ENCODE results near the gene ZNRF3.
"Not testable (repeated sequence)": the region's sequence is repeated elsewhere in the genome, so short reads cannot be mapped to it uniquely, and the experiment has no call there.

The ZNRF3 gene

GRCh38 chr22:29073618-29074275 lies 190.4 kb downstream of the ZNRF3 start:
- peak; percentile 45 for DNase-seq

GRCh38 chr22:29074276-29074772 lies 191.0 kb downstream of the ZNRF3 start:
- no peak for DNase-seq

- no peak for DNase-seq
These were observed 194.9 kb downstream of the ZNRF3 start for GRCh38 chr22:29078036-29078868.

DNA sequence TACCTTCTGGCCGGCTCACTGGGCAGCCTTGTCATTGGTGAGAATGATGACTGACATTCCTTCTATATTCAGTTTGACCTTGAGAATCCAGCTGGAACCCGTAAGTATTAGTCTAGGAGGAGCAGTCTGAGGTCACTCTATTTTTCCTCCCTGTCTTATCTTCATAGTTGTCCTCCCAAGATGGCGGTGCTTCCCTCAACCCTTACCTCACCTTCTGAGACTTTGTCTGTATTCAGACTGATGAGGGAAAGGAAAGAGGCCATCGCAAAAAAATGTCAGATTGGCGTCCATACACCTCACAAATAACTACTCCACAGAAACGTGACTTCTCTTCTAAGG lies 195.5 kb downstream of the ZNRF3 start:
- DNase-seq, result no peak

- no peak for DNase-seq
These were observed 196.0 kb downstream of the ZNRF3 start for GRCh38 chr22:29079218-29079901.

- no peak for DNase-seq
These were observed 197.0 kb downstream of the ZNRF3 start for GRCh38 chr22:29080106-29080975.

DNA sequence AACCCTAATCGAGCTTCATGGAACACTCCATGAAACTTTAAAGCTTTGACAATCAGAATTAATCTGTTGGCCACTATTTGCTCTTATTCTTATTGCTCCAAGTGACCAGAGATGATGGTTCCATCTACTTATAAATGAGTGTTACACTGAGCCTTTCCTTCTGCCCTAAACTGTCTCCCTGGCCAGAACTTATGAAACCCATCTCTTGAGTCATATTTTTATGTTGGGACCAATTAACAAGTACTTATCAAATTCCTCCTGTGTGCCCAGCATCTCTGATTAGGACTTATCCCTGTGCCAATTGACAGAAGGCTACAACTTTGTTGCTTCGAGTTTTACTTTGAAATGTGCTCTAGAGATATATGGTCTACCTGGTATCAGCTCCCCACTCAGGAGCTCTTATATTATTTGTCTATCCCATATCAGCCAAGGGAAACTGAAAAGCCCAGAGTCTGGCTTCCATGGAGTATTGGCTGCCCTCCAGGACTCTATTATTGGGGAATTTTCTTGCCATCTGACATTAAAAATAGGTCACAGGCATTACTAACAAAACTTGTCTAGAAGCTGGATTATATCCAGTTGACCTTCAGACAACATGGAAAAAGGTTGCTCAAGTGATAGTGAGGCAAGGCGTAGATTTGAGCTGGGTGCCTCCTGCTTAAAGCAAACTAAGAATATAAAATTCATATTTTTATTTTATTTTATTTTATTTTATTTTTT lies 198.3 kb downstream of the ZNRF3 start:
- DNase-seq, result no peak

GRCh38 chr22:29082826-29083545 lies 199.6 kb downstream of the ZNRF3 start:
- no peak for DNase-seq

DNA sequence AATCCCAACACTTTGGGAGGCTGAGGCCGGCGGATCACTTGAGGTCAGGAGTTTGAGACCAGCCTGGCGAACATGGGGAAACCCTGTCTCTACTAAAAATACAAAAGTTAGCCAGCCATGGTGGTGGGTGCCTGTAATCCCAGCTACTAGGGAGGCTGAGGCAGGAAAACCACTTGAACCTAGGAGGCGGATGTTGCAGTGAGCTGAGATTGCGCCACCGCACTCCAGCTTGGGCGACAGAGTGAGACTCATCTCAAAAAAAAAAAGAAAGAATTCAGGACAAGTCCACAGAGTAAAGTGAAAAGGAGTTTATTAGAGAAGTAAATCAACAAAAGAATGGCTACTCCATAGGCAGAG lies 200.2 kb downstream of the ZNRF3 start:
- DNase-seq, result not testable (repeated sequence)

DNA sequence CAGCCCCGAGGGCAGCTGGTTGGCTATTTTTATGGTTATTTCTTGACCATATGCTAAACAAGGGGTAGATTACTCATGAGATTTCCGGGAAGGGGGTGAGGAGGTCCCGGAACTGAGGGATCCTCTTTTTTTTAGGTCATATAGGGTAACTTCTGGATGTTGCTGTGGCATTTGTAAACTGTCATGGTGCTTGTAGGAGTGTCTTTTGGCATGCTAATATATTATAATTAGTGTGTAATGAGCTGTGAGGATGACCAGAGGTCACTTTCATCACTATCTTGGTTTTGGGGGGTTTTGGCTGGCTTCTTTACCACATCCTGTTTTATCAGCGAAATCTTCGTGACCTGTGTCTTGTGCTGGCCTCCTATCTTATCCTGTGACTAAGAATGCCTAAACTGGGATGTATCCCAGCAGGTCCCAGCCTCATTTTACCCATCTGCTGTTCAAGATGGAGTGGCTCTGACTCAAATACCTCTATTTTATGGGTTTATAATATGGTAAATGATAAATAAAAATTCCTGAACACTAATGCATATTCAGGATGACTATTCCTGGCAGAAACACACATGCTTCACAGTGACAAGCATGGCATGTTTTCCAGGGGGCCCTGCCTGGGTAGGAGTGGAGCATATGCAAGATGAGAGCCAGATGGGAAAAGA lies 200.7 kb downstream of the ZNRF3 start:
- DNase-seq, result no peak

GRCh38 chr22:29087012-29087411 lies 203.6 kb downstream of the ZNRF3 start:
- no peak for DNase-seq

DNA sequence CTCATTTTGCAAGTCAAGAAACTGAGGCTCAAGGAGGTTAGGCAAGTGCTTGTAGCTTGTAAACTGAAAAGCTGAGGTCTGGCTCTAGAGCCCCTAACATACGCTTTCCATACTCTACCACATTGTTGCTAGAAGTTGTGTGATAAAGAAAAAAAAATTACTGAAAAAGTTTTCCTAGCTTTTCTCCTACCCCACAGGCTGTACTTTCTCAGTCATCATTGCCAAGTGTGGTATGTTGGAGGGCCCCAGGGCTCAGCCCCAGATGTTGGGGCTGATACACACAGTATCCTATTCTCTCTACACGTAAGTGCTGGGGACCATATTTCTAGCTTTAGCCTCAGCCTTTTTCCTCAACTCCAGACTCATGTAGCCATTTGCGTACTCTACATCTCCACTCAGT lies 205.4 kb downstream of the ZNRF3 start:
- no peak for DNase-seq

DNA sequence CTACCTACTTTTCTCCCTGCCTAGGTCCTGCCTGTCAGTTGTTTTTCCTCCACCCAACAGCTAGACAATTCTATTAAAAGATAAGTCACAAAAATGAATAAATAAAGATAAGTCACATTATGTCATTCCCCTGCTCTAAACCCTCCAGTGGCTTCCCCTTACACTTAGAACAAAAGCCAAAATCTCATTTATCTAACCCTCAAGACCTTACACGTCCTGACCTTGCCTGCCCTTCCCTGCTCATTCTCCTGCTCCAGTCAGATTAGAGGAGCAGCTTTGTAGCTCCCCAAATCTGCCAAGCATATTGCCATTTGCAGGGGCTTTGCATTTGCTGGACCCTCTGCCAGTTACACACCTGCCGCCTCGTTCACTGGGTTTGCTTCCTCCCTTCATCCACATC lies 206.1 kb downstream of the ZNRF3 start:
- no peak for DNase-seq

DNA sequence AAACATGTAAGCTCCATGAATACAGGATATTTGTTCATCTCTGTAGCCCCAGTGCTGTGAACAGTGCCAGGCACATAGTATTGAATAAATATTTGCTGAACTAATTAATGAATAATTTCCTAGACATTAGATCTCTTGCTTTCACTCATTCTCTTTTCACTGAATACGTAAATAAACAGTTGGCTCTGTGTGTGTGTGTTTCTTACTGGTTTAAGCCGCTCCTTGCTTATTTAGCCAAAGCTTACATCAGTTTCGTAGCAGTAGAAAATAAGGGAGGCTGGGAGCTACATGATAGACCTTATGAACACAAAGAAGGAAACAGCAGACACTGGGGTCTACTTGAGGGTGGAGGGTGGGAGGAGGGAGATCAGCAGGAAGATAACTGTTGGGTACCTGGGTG lies 206.7 kb downstream of the ZNRF3 start:
- no peak for DNase-seq

DNA sequence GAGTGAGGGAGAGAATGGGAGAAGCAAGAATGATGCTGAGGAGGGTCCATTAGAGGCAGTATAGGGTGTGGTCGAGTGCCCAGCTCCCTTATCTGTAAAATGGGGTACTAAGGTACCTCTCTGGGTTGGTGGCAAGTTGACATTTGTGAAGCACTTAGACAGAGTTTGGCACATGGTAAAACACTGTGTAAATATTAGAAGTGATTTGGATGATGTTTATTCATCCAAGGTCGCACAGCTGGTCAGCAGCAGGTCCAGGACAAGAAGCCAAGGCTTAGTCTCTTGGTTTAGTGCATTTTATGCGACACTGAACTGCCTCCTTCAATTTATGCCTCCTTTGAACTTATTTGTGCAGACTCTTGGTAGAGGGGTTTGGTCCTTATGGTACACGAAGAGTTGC lies 208.9 kb downstream of the ZNRF3 start:
- DNase-seq, result no peak

GRCh38 chr22:29093030-29093429 lies 209.7 kb downstream of the ZNRF3 start:
- no peak for DNase-seq

- DNase-seq, result no peak
These were observed 210.3 kb downstream of the ZNRF3 start for GRCh38 chr22:29093501-29094300.

GRCh38 chr22:29095459-29095858 lies 212.1 kb downstream of the ZNRF3 start:
- no peak for DNase-seq

DNA sequence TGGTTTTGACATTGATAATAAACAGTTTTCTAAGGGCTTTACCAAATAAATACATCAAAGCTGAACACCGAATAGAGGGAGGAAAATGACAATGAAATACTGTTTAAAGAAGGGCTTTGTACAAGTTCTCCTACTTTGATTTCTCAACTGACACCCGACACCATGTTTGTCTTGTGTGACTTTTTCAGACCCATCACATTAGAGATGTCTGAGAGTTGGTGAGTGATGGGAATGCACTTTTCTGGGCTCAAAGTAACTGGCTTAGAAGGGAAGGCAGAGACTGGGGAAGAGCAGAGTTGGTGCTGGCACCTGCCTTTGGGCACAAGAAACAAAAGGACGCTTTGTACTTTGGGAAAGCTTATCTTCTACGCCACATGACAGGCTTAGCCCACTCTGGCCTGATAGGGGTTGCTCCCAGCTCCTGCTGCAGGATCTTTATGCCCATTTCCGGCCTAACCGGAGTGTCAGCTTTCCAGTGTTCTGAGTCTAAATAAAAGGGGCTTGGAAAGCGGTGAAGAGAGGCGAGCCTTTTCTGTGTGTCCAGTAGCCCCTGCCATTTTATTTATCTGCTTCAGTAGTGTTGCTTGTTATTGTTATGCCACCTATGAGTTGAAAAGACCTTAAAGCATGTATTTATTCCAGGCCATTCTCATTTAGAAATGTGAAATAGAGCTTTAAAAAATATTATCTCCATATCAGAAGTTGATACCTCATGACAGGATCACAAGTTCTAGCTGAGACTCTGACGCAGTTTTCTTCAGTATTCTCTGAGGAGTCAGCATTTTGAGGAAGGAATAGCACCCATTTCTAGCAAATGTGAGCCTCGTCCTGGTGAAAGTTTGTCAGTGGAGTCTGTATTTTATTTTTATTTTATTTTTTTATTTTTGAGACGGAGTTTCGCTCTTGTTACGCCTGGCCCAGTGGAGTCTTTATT lies 213.6 kb downstream of the ZNRF3 start:
- DNase-seq, result no peak

Data from activated T-cell treated with anti-CD3 and anti-CD28 coated beads, Interleukin-2, amount 50 U/mL, for 1 hour (primary cell).